Iris pigment epithelial cell (primary cell): ENCODE results near the gene CD47.
A peak's percentile ranks its signal among the peaks of the same experiment; 100 is the strongest.

Source experiments
- DNase-seq: peaks from one replicate; pipeline ENCODE4 v3.0.0-alpha.2; 2011; ENCODE audit warnings: low read depth

CD47 gene

DNA sequence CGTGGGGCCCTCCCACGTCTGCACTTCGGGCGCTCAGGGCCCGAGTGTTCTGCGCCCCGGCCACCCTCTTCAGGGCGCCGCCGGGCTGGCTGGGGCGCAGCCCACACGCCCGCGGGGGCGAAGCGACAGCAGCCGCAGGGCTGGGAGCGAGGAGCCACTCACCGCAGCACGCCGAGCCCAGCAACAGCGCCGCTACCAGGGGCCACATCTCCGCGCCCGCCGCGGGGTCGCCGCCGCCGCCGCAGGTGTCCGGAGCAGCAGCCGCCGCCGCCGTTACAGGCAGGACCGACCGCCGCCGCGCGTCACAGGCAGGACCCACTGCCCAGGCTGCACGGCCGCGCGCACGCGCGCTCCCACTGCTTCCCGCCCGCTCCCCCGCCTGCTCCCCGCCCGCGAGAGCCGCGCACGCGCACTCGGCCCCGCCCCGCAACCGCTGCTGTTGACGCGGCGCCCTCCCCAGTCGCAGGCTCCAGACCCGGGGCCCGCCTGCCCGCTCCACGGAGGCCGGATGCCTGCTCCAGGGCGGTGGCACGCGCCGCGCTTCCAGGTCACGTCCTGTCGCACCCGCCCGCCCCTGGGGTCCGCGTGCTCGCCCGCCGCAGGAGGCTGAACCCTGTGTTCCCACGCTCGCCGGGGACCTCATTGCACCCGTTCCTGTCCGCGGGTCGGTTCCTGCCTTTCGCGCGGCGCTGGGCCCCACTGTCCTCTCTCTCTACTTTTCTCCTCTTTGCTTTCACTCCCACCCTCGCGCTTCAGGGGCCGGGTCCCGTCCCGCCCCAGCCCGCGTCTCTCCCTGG is at the start of gene CD47:
Gene CD47, minus strand, starts transcription at position 331 of the 797 bp plus-strand sequence. Its CDS starts 123 bp downstream, at position 208.
- peak; percentile 87 for DNase-seq

- no peak for DNase-seq
Measured at GRCh38 chr3:108137460-108137814, 46.6 kb upstream of the CD47 start.

GRCh38 chr3:108136561-108137459 is 46.0 kb upstream of the CD47 start:
- no peak for DNase-seq

GRCh38 chr3:108134555-108134880 is 43.7 kb upstream of the CD47 start:
- DNase-seq = no peak

- no peak for DNase-seq
Measured at GRCh38 chr3:108133858-108134554, 43.2 kb upstream of the CD47 start.

DNA sequence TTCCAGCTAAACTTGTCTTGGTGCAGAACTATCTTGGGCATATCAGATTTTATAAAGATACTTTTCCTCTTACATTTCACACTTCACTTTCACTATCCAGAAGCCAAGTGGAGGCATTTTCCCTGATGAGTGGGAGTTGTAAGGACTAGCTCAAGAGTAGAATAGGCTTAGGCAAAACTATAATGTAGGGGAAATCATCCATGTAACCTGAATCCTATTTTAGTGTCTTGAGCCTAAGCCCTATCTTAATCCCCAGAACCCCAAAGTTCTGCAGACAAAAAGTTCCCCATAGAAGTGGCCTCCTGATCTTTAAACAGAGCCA is 42.2 kb upstream of the CD47 start:
- DNase-seq = no peak

GRCh38 chr3:108131475-108132134 is 40.8 kb upstream of the CD47 start:
- DNase-seq = peak; percentile 6

GRCh38 chr3:108130701-108131474 is 40.1 kb upstream of the CD47 start:
- peak; percentile 91 for DNase-seq

GRCh38 chr3:108130236-108130635 is 39.4 kb upstream of the CD47 start:
- no peak for DNase-seq

DNA sequence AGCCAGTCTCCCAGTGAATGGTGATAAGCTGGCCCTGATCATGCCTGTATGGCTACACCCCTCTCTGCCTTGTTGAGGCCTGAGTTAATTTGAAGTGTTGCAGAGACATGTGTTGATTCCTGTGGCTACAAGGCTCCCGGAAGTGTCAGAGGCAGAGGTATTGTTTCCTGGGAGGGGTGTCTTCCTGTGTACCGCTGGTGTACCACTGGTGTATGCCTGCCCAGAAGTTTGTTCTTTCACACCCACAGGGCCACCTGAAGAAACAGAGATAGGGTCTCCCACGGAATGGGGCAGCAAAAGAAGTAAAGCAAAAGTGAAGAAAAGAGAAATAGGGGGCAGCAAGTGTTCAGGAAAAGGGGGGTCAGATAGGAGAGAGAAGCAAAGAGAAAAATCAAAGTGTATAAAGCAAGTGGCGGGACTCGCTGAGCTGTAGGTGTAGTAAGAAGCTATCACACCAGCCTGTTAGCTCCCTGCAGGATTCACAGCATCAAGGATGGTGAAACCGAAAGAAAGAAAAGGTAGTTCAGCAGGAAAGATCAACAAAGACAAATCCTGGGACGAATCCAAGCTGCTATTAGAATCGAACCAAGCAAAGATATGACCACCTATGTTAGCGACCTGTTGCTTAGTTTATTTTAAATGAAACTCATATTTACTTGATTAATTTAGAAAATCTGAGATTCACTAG is 36.6 kb upstream of the CD47 start:
- DNase-seq = no peak

- DNase-seq = no peak
Measured at GRCh38 chr3:108126348-108126747, 35.5 kb upstream of the CD47 start.

GRCh38 chr3:108125550-108126071 is 34.8 kb upstream of the CD47 start:
- DNase-seq = no peak

- DNase-seq = no peak
Measured at GRCh38 chr3:108125153-108125543, 34.3 kb upstream of the CD47 start.

GRCh38 chr3:108124337-108125152 is 33.7 kb upstream of the CD47 start:
- DNase-seq = no peak

DNA sequence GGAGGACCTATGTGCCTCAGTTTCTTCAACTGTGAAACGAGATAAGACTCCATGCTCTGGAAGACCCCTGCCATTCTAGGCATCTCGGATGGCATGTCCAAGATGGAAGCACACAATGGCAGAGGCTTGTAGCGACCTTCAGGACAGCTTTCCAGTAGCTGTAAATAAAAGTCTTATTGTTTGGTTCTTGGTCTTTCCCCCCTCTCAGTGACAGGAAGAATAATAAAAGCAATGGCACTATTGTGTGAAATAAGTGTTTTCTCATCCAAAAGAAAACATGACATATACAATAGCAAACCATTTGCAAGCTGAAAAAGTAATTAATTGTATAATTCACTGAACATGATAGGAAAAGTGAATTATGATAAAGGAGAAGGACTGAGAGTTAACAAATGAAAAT is 32.5 kb upstream of the CD47 start:
- no peak for DNase-seq

DNA sequence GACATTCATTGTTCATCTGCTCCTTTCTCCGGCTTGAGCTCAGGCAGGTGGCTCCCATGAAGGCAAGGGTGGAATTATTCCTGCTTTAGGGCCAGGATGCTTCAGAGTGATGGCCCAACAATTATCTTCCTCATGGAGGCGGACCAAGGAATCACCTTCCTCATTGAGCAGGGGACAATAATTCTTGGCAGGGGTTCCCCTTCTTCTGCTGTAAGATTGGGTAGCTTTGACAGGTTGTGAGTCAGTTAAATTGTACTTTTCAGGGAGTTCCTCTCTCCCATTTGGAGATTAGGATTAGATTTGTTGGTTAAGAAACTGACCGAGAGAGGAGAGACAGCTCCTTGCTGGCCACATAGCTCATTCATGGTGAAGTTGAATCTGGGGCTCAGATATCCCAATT is 31.4 kb upstream of the CD47 start:
- no peak for DNase-seq

DNA sequence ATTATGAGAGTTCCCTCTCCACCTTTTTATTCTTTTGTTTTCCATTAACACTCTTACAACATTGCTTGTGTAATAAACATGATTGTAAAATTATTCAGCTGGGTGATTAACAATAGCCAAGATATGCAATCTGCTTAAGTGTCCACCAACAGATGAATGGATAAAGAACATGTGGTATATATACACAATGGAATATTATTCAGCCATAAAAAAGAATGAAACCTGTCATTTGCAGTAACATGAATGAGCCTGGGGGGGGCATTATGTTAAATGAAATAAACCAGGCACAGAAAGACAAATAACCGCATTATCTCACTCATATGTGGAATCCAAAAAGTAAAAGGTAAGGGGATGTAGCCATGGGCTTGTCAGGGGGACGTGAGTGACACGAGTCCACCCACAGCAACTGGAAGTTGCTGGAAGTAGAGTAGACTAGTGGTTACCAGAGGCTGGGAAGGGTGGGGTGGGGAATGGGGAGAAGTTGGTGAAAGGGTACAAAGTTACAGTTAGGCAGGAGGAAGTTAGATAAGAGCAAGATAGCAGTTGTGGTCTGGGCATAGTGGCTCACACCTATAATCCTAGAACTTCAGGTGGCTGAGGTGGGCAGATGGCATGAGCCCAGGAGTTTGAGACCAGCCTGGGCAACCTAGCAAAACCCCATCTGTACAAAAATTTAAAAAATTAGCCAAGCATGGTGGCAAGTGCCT is 28.7 kb upstream of the CD47 start:
- no peak for DNase-seq

DNA sequence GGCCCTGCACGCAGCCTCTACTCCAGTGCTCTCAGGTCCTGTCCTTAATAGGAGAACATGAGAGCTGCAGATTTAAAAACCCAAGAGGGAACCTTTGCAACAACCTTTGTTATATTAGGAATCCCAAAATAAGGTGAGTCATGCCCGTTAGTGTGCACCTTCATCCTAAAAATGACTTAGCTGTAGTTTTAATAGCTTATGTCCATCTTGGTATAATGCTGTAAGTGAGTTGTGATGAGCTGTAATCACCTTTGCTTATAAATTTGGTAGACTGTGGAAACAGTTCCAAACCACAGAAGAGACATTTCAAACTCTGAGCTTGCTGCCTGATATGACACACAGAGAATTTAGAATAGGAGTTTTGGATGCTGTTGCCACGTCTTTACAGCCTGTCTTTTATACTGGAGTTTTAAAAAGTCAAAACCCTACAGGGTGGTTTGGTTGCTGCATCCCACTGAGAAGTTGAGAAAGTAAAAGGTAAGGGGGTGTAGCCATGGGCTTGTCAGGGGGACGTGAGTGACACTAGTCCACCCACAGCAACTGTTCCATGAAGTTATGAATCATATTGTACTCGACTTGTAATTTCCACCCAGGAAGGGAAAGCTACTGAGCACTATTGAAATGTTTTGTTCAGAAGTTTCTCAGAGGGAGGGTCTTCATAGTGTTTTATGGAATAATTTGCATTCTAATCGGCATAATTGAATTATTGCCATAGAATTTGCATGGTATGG is 27.4 kb upstream of the CD47 start:
- DNase-seq = no peak
